GM12878 (cell line): Measurements from ENCODE around the gene PPP1R2C. TPM values are rescaled to one million over a fixed set of nuclear protein-coding genes. Genes with fewer than 3 reads are reported as not detected.
A peak's percentile ranks its signal among the peaks of the same experiment; 100 is the strongest.

ENCODE experiments used
- ATAC-seq: fragments of 200-7000 bp; cut with Tn5 transposase; 3 replicates; pipeline ENCODE4 v1.9.1; 2020; ENCODE audit warnings: mild to moderate bottlenecking, moderate library complexity
- BruUV-seq: library from RNA; stranded (reverse); fragments of 400-500 nt; replicated peaks from 2 replicates; lab custom pipeline; 2021; lab: Mats Ljungman, UMichigan
- CTCF ChIA-PET: fragments of 300-600 bp; sonication (Branson Sonifier 250); formaldehyde crosslinking; extraction: SDS; loops from one replicate; lab custom pipeline; 2021; ENCODE audit warnings: inconsistent platforms; lab: Yijun Ruan, JAX
- POLR2A ChIA-PET: fragments of 350-600 bp; formaldehyde crosslinking; extraction: SDS; loops from one replicate; lab custom pipeline; 2021; ENCODE audit warnings: inconsistent platforms; lab: Charles Lee
- RAD21 ChIA-PET: fragments of 300-600 bp; sonication (Branson Sonifier 250); formaldehyde crosslinking; loops from one replicate; lab custom pipeline; 2023; ENCODE audit warnings: antibody characterized with exemption; ENCODE audit not compliant: unreplicated experiment; lab: Charles Lee
- SMC1A ChIA-PET: fragments of 300-600 bp; sonication (Branson Sonifier 250); formaldehyde crosslinking; loops from one replicate; lab custom pipeline; 2023; ENCODE audit not compliant: unreplicated experiment, uncharacterized antibody; lab: Charles Lee
- DNase-seq: peaks from one replicate; pipeline ENCODE4 v3.0.0-alpha.2; 2011; ENCODE audit warnings: low read depth, low spot score
- FAIRE-seq: peaks from 3 replicates; lab custom pipeline; 2011; peaks lifted over from hg19 to GRCh38; lab: Jason Lieb, UNC
- H2AFZ ChIP-seq: 2 replicates; pipeline ENCODE4 v1.6.0; 2011; ENCODE audit warnings: low read depth, low read length, control low read depth; ENCODE audit not compliant: control insufficient read depth
- H3K27ac ChIP-seq: 2 replicates; pipeline ENCODE4 v1.5.1; 2011; ENCODE audit warnings: control low read depth; ENCODE audit not compliant: control insufficient read depth, insufficient read depth
- H3K27me3 ChIP-seq, 2 experiments: replicated peaks in 1 of 2; 2 replicates each; pipeline versions ENCODE4 v1.6.0 to v1.6.1; 2011; ENCODE audit warnings: low read length in 1 of 2; ENCODE audit not compliant: control insufficient read depth in 2 of 2, insufficient read depth in 2 of 2
- H3K36me3 ChIP-seq, 2 experiments: 2 replicates each; pipeline ENCODE4 v1.5.1; 2011; ENCODE audit warnings: low read length in 1 of 2; ENCODE audit not compliant: control insufficient read depth in 2 of 2, insufficient read depth in 2 of 2
- H3K4me1 ChIP-seq: 2 replicates; pipeline ENCODE4 v1.6.1; 2011; ENCODE audit warnings: mild to moderate bottlenecking, low read length, moderate library complexity, mixed read lengths; ENCODE audit not compliant: control insufficient read depth, insufficient read depth
- H3K4me2 ChIP-seq: 2 replicates; pipeline ENCODE4 v1.6.0; 2011; ENCODE audit warnings: control low read depth; ENCODE audit not compliant: control insufficient read depth, insufficient read depth
- H3K4me3 ChIP-seq: fragments of 200-600 bp; sonication (generic); 2 replicates; pipeline ENCODE4 v1.5.1; 2016
- H3K79me2 ChIP-seq: 2 replicates; pipeline ENCODE4 v1.6.0; 2011; ENCODE audit warnings: low read length; ENCODE audit not compliant: control insufficient read depth, insufficient read depth
- H3K9ac ChIP-seq: 2 replicates; pipeline ENCODE4 v1.8.0; 2011; ENCODE audit warnings: low read length, control low read depth, mixed read lengths; ENCODE audit not compliant: control insufficient read depth, insufficient read depth
- H3K9me3 ChIP-seq: replicated peaks from 3 replicates; pipeline ENCODE4 v1.5.1; 2011; ENCODE audit warnings: mild to moderate bottlenecking, low read length; ENCODE audit not compliant: control insufficient read depth, insufficient read depth
- H4K20me1 ChIP-seq: 2 replicates; pipeline ENCODE4 v1.6.0; 2011; ENCODE audit not compliant: control insufficient read depth, insufficient read depth
- CREB1 ChIP-seq: IDR thresholded peaks from 2 replicates; pipeline ENCODE4 v1.6.1; 2012; ENCODE audit warnings: low read depth, mild to moderate bottlenecking, inconsistent platforms
- CREM ChIP-seq: IDR thresholded peaks from 2 replicates; pipeline ENCODE4 v1.6.1; 2014; ENCODE audit warnings: antibody characterized with exemption, low read depth
- EZH2 ChIP-seq: IDR thresholded peaks from 2 replicates; pipeline ENCODE4 v1.6.1; 2012; ENCODE audit warnings: low read depth, mild to moderate bottlenecking, control low read depth, inconsistent platforms, low read length, borderline replicate concordance; ENCODE audit not compliant: control insufficient read depth
- IRF4 ChIP-seq: IDR thresholded peaks from 2 replicates; pipeline ENCODE4 v1.6.1; 2011; ENCODE audit warnings: low read depth, low read length
- MTA3 ChIP-seq: IDR thresholded peaks from 2 replicates; pipeline ENCODE4 v1.6.1; 2012; ENCODE audit warnings: low read length, inconsistent platforms, borderline replicate concordance
- NR2C1 ChIP-seq: fragments of 450-650 bp; IDR thresholded peaks from 2 replicates; pipeline ENCODE4 v1.6.1; 2017; ENCODE audit warnings: antibody characterized with exemption, mild to moderate bottlenecking, moderate library complexity
- POLR2A ChIP-seq: IDR thresholded peaks from 2 replicates; pipeline ENCODE4 v1.6.1; 2011; ENCODE audit warnings: low read depth, mild to moderate bottlenecking, low read length
- RAD21 ChIP-seq: IDR thresholded peaks from 2 replicates; pipeline ENCODE4 v1.6.1; 2011; ENCODE audit warnings: mild to moderate bottlenecking, low read depth, low read length, moderate library complexity; ENCODE audit not compliant: insufficient read depth
- RBBP5 ChIP-seq: fragments of 200-600 bp; sonication (generic); conservative IDR thresholded peaks from 2 replicates; pipeline ENCODE4 v1.6.1; 2016
- RUNX3 ChIP-seq: IDR thresholded peaks from 2 replicates; pipeline ENCODE4 v1.6.1; 2012; ENCODE audit warnings: low read length, inconsistent platforms
- SMAD5 ChIP-seq: IDR thresholded peaks from 2 replicates; pipeline ENCODE4 v1.6.1; 2016; ENCODE audit warnings: antibody characterized with exemption, low read depth
- SUPT20H ChIP-seq: IDR thresholded peaks from 2 replicates; pipeline ENCODE4 v1.6.1; 2011; ENCODE audit warnings: low read depth, mild to moderate bottlenecking, low read length, moderate library complexity, borderline replicate concordance; ENCODE audit not compliant: control insufficient read depth
- WGBS: methylation state at CpG from one replicate; pipeline ENCODE4 v1.1.6; 2016; ENCODE audit warnings: low lambda C conversion rate; ENCODE audit not compliant: insufficient replicate concordance, insufficient coverage; ENCODE audit errors: missing lambda C conversion rate; 5-methylcytosine and 5-hydroxymethylcytosine counted together
- in situ Hi-C: fragments of 300-500 bp; cut with MboI; formaldehyde crosslinking; loops from 9 replicates; pipeline ENCODE4 v1.14.3; 2018; ENCODE audit warnings: mixed read lengths
- intact Hi-C: fragments of 100-400 bp; cut with micrococcal nuclease; formaldehyde crosslinking; loops from one replicate; pipeline ENCODE4 v1.14.2; 2022; ENCODE audit not compliant: unreplicated experiment
- polyA plus RNA-seq, 11 experiments: library from polyadenylated mRNA; depleted of rRNA in 4 of 11; unstranded in 6 of 11; stranded (reverse) in 5 of 11; fragments of >200 nt; fragmentation: Nextera tagmentation in 4 of 11; fragmentation: Illumina TruSeq in 1 of 11; extraction: Ambion mirVana in 4 of 11; extraction: Trizol in 1 of 11; gene quantifications; 1 replicate in 1 of 11; 2 replicates in 10 of 11; pipeline versions ENCODE4 v1.2.1 to v1.2.3, GENCODE V29; 2011 to 2016; ENCODE audit warnings: inconsistent platforms in 2 of 11, missing spikeins in 2 of 11, low read depth in 1 of 11
- total RNA-seq, 4 experiments: library from RNA; depleted of rRNA in 3 of 4; stranded (reverse); fragments of >200 nt in 3 of 4; fragmentation: Illumina TruSeq in 1 of 4; extraction: Trizol in 1 of 4; gene quantifications; 2 replicates each; pipeline versions ENCODE4 v1.2.1 to v1.2.3, GENCODE V29; 2013 to 2021
- TF ChIP-seq, protein P1 (sequence below): fragments of 450-650 bp; IDR thresholded peaks from 2 replicates; pipeline ENCODE4 v1.6.1; 2017; ENCODE audit warnings: mild to moderate bottlenecking, moderate library complexity

The PPP1R2C gene
- total and polyA plus RNA-seq, 10 of the 15 experiments (the other 5 are each of a cell fraction or from before 2014, with no cell fraction given), result not detected

DNA sequence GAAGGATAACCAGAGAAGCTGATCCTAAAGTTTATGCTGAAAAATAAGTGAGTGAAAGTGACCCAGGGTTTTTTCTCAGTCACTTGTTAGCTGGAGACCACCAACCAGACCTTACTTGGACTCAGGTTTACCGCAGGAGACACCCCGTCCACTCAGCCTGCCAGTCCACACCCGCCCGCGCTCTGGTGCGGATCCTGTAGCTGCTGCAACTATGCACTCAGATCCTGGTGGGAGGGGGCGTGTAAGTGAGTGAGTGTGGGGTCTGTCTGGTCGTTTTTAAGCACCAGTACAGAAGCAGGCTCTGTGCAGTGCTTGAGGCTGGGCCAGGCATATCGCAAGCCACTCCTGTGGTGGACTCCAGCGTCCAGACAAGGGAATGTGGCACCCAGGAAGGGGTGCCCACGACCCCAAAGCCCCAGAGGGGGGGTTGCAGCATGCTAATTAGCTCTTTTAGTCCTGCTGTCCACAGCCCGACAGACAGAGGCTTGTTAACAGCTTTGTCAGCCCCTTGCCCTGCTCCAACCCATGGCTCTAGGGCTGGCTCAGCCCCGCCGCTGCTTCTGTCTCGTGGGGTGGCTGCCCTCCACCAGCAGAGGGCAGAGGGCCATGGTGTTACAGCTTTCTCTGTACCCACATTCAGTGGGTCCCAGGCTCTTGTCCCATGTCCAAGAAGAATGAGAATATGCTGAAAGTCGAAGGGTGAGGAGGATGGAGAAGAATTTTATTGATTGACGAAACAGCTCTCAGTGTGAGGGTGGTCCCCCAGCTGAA is 40.4 kb upstream of the PPP1R2C start (continued):
- TF ChIP-seq, protein P1, sequence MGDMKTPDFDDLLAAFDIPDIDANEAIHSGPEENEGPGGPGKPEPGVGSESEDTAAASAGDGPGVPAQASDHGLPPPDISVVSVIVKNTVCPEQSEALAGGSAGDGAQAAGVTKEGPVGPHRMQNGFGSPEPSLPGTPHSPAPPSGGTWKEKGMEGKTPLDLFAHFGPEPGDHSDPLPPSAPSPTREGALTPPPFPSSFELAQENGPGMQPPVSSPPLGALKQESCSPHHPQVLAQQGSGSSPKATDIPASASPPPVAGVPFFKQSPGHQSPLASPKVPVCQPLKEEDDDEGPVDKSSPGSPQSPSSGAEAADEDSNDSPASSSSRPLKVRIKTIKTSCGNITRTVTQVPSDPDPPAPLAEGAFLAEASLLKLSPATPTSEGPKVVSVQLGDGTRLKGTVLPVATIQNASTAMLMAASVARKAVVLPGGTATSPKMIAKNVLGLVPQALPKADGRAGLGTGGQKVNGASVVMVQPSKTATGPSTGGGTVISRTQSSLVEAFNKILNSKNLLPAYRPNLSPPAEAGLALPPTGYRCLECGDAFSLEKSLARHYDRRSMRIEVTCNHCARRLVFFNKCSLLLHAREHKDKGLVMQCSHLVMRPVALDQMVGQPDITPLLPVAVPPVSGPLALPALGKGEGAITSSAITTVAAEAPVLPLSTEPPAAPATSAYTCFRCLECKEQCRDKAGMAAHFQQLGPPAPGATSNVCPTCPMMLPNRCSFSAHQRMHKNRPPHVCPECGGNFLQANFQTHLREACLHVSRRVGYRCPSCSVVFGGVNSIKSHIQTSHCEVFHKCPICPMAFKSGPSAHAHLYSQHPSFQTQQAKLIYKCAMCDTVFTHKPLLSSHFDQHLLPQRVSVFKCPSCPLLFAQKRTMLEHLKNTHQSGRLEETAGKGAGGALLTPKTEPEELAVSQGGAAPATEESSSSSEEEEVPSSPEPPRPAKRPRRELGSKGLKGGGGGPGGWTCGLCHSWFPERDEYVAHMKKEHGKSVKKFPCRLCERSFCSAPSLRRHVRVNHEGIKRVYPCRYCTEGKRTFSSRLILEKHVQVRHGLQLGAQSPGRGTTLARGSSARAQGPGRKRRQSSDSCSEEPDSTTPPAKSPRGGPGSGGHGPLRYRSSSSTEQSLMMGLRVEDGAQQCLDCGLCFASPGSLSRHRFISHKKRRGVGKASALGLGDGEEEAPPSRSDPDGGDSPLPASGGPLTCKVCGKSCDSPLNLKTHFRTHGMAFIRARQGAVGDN, result no peak

- no peaks in the 10 kb centered on the region for H3K79me2 ChIP-seq
- ChIA-PET POLR2A (no interaction called here), CTCF (interaction anchor here (1.4 kb wide), 1 partner anchor 8 kb away, joined by 4 read pairs; no protein-coding TSS in a partner anchor), SMC1A (interaction anchor here (1.6 kb wide), 1 partner anchor 120 kb away, joined by 3 read pairs; no protein-coding TSS in a partner anchor), RAD21 (interaction anchor here (1.0 kb wide), 1 partner anchor 1028 kb away, joined by 3 read pairs; no protein-coding TSS in a partner anchor)
- 0% methylated on average over 2 of the region's 2 CpGs for WGBS
- in situ Hi-C loops, result no loop called here
- H3K4me2 ChIP-seq, result no peak overlapping the region
- H3K4me1 ChIP-seq, result no peaks in the 10 kb centered on the region
- BruUV-seq, result no TSS peak
- FAIRE-seq (no peak), DNase-seq (no peak), ATAC-seq (peak; percentile 56)
- H3K36me3 ChIP-seq, result no peaks in the 10 kb centered on the region
- no peak overlapping the region for H3K9ac ChIP-seq
- TF ChIP-seq CREM, result no peak
- no peak for TF ChIP-seq RBBP5
- no peak for TF ChIP-seq SMAD5
- TF ChIP-seq RUNX3, result peak; percentile 33; the same call in 1 of the 2 replicates
- TF ChIP-seq POLR2A, result no peak
- TF ChIP-seq EZH2, result no peak
- no peak for TF ChIP-seq RAD21
- TF ChIP-seq MTA3, result no peak
- no peak for TF ChIP-seq CREB1
- TF ChIP-seq SUPT20H, result no peak
- TF ChIP-seq IRF4, result 0 out of 2 replicates have a peak, but pooled peaks have one; percentile 9
- TF ChIP-seq NR2C1, result no peak
- no peaks in the 10 kb centered on the region for H3K27me3 ChIP-seq
- H2AFZ ChIP-seq, result no peak overlapping the region
- H3K4me3 ChIP-seq, result no peak overlapping the region
- intact Hi-C loops, result no loop called here
- H4K20me1 ChIP-seq, result no peaks in the 10 kb centered on the region
- H3K9me3 ChIP-seq, result no peaks in the 10 kb centered on the region; the same call in 2 of the 3 replicates
- no peak overlapping the region for H3K27ac ChIP-seq
Measured at GRCh38 chrX:42809569-42809968, 31.6 kb upstream of the PPP1R2C start.
